Endodermal cell (in vitro differentiated cells): ENCODE measurements around the gene SLC34A1. TPM values are rescaled to one million over a fixed set of nuclear protein-coding genes. Genes with fewer than 3 reads are reported as not detected.
A peak's percentile ranks its signal among the peaks of the same experiment; 100 is the strongest.

Experiments used
- DNase-seq: peaks from one replicate; pipeline ENCODE4 v3.0.0-alpha.2; 2017
- H3K27ac ChIP-seq: 2 replicates; pipeline ENCODE4 v1.5.1; 2013; ENCODE audit warnings: mild to moderate bottlenecking, low read depth, low read length, moderate library complexity
- H3K27me3 ChIP-seq: 2 replicates; pipeline ENCODE4 v1.6.1; 2013; ENCODE audit warnings: mild to moderate bottlenecking, low read length, moderate library complexity; ENCODE audit not compliant: insufficient read depth, control insufficient read depth, poor library complexity, severe bottlenecking
- H3K36me3 ChIP-seq: 2 replicates; pipeline ENCODE4 v1.7.0; 2013; ENCODE audit warnings: mild to moderate bottlenecking, low read length, moderate library complexity; ENCODE audit not compliant: control insufficient read depth, insufficient read depth
- H3K4me1 ChIP-seq: one replicate; pipeline ENCODE4 v1.7.0; 2013; ENCODE audit warnings: low read length; ENCODE audit not compliant: control insufficient read depth, insufficient read depth
- H3K4me3 ChIP-seq: 2 replicates; pipeline ENCODE4 v1.5.1; 2013; ENCODE audit warnings: mild to moderate bottlenecking, low read length, moderate library complexity
- H3K9ac ChIP-seq: 2 replicates; pipeline ENCODE4 v1.6.1; 2013; ENCODE audit warnings: mild to moderate bottlenecking, low read length, moderate library complexity; ENCODE audit not compliant: poor library complexity, severe bottlenecking; ENCODE audit errors: extremely low read depth
- H3K9me3 ChIP-seq: 2 replicates; pipeline ENCODE4 v1.6.1; 2013; ENCODE audit warnings: mild to moderate bottlenecking, low read length, moderate library complexity; ENCODE audit not compliant: control insufficient read depth
- H3K27ac Mint-ChIP-seq: 2 replicates; pipeline ENCODE4 v1.8.0; 2020; ENCODE audit warnings: mixed read lengths
- H3K27me3 Mint-ChIP-seq: 2 replicates; pipeline ENCODE4 v1.8.0; 2021; ENCODE audit warnings: mild to moderate bottlenecking, mixed read lengths; ENCODE audit not compliant: insufficient read depth
- H3K36me3 Mint-ChIP-seq: 2 replicates; pipeline ENCODE4 v1.8.0; 2020; ENCODE audit warnings: low read depth, mixed read lengths
- H3K4me1 Mint-ChIP-seq: 2 replicates; pipeline ENCODE4 v1.8.0; 2020; ENCODE audit warnings: mixed read lengths
- H3K4me3 Mint-ChIP-seq: 2 replicates; pipeline ENCODE4 v1.8.0; 2020; ENCODE audit warnings: mild to moderate bottlenecking, moderate library complexity, mixed read lengths
- H3K9me3 Mint-ChIP-seq: 2 replicates; pipeline ENCODE4 v1.8.0; 2020; ENCODE audit warnings: mild to moderate bottlenecking, mixed read lengths
- WGBS, 2 experiments: methylation state at CpG; one replicate each; pipeline versions ENCODE4 v1.1.5 to v1.1.7; 2013; ENCODE audit warnings: missing lambda C conversion rate in 2 of 2, mixed read lengths in 1 of 2; ENCODE audit not compliant: insufficient coverage in 1 of 2, insufficient read length in 1 of 2; 5-methylcytosine and 5-hydroxymethylcytosine counted together
- total RNA-seq, 2 donors: library from RNA; stranded (reverse); fragmentation: NEBNext Ultra II Directional in 1 of 2; extraction: Animal tissue kit (Norgen Biotek cat#: 25700) in 1 of 2; gene quantifications; 2 replicates in 1 of 2; 3 replicates in 1 of 2; pipeline ENCODE4 v1.2.1, GENCODE V29; 2021
- TF ChIP-seq, protein P1 (sequence below): fragments of 200-600 bp; sonication (generic); conservative IDR thresholded peaks from 2 replicates; pipeline ENCODE4 v1.5.0; 2021; ENCODE audit warnings: antibody characterized with exemption, mild to moderate bottlenecking

Gene SLC34A1
- total RNA-seq, 2 donors from 2014 or later = not detected

DNA sequence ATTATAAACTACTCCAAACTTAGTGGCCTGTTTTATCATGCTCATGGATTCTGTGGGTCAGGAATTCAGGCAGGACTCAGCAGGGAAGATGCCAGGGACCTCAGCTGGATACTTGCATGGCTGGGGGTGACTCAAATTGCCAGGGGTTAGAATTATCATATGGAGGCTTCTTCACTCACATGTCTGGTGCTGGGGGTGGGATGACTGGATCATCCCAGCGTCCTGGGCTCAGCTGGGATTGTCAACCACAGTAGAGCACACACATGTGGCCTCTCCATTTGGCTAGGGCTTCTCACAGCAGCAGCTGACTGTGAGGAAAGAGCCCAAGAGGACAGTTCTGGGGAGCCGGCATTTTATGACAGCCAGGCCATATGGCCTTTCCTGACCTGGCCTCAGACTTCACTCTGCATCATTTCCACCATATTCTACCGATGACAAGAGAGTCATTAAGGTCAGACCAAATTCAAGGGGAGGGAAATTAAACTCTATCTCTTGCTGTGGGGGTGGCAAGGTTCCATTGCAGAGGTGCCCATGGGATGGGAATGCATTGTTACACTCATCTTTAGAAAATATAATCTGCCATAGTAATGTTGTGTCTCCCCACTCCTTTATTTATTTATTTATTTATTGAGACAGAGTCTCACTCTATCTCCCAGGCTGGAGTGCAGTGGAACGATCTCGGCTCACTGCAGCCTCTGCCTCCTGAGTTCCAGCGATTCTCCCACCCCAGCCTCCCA lies 37.0 kb downstream of the SLC34A1 start:
- no peak for DNase-seq
- WGBS, 2 experiments = 93 to 97% methylated on average over 3 to 6 of the region's 6 CpGs
- no peaks in the 10 kb centered on the region for H3K27me3 ChIP-seq
- H3K4me1 ChIP-seq = no peaks in the 10 kb centered on the region
- no peak overlapping the region for H3K4me3 Mint-ChIP-seq
- no peak overlapping the region for H3K9ac ChIP-seq
- H3K27ac ChIP-seq = no peak overlapping the region
- no peaks in the 10 kb centered on the region for H3K36me3 ChIP-seq
- TF ChIP-seq, protein P1, sequence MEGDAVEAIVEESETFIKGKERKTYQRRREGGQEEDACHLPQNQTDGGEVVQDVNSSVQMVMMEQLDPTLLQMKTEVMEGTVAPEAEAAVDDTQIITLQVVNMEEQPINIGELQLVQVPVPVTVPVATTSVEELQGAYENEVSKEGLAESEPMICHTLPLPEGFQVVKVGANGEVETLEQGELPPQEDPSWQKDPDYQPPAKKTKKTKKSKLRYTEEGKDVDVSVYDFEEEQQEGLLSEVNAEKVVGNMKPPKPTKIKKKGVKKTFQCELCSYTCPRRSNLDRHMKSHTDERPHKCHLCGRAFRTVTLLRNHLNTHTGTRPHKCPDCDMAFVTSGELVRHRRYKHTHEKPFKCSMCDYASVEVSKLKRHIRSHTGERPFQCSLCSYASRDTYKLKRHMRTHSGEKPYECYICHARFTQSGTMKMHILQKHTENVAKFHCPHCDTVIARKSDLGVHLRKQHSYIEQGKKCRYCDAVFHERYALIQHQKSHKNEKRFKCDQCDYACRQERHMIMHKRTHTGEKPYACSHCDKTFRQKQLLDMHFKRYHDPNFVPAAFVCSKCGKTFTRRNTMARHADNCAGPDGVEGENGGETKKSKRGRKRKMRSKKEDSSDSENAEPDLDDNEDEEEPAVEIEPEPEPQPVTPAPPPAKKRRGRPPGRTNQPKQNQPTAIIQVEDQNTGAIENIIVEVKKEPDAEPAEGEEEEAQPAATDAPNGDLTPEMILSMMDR = no peak
- no peak overlapping the region for H3K27ac Mint-ChIP-seq
- peaks cover 13% of the 10 kb centered on the region for H3K27me3 Mint-ChIP-seq
- no peaks in the 10 kb centered on the region for H3K9me3 Mint-ChIP-seq
- peaks cover 16% of the 10 kb centered on the region for H3K4me1 Mint-ChIP-seq
- H3K36me3 Mint-ChIP-seq = no peaks in the 10 kb centered on the region
- no peak overlapping the region for H3K4me3 ChIP-seq
- no peaks in the 10 kb centered on the region for H3K9me3 ChIP-seq

DNA sequence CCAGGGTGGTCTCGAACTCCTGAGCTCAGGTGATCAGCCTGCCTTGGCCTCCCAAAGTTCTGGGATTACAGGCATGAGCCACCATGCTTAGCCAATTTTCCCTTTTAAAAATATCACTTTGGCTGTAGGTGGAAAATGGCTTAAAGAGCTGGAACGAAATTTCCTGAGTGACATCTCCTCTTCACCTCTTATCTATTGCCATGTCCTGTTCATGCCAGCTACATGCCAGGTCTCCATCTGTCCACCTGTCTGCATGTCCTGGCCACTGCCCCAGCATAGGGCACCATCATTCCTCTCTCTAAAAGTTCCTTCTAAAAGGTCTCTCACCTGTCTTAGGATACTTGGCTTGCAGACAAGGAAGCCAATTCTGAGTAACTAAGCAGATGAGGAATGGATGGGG lies 39.4 kb downstream of the SLC34A1 start:
- no peak overlapping the region for H3K27ac ChIP-seq
- Mint-ChIP-seq H3K27me3 (peaks cover 9% of the 10 kb centered on the region), H3K36me3 (no peaks in the 10 kb centered on the region), H3K27ac (no peak overlapping the region), H3K4me1 (peaks cover 23% of the 10 kb centered on the region), H3K9me3 (no peaks in the 10 kb centered on the region), H3K4me3 (no peak overlapping the region)
- TF ChIP-seq, protein P1 = no peak
- H3K9ac ChIP-seq = no peak overlapping the region
- no peak for DNase-seq
- no peaks in the 10 kb centered on the region for H3K27me3 ChIP-seq
- no peaks in the 10 kb centered on the region for H3K36me3 ChIP-seq
- WGBS, 2 experiments = 87 to 93% methylated on average over 2 of the region's 2 CpGs
- no peaks in the 10 kb centered on the region for H3K9me3 ChIP-seq
- no peaks in the 10 kb centered on the region for H3K4me1 ChIP-seq
- H3K4me3 ChIP-seq = no peak overlapping the region

DNA sequence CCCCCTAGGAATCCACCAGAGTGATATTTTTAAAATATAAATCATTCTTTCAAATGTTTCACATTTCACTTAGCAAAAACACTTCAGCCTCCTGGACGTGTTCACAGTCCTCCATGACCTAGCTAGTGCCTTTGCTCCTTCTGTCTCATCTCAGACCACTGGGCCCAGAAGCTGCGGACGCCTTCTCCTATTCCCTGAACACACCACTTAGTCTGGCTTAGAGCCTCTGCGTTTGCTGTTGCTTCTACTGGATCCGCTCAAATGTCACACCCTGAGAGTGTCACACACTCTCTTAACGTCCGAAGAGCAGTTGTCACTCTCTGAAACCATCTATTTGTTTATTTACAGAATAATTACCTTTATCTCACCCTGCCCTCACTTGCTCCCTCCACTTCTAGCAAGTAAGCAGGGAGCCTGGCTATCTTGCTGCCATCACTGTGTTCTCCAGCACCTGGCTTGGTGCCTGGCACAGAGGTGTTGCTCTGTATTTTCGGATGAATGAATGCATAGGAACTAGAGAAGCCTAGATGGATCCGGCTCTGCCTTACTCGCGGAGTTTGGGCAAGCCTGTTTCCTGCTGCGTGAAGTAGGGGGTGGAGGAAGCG lies 41.1 kb downstream of the SLC34A1 start:
- peaks cover 9% of the 10 kb centered on the region for H3K27me3 Mint-ChIP-seq
- no peaks in the 10 kb centered on the region for H3K9me3 Mint-ChIP-seq
- DNase-seq = no peak
- peak overlapping the region; percentile 98 for H3K27ac Mint-ChIP-seq
- H3K9me3 ChIP-seq = no peaks in the 10 kb centered on the region
- peak overlapping the region; percentile 87 for H3K27ac ChIP-seq
- H3K9ac ChIP-seq = peak overlapping the region; percentile 57
- H3K4me1 ChIP-seq = no peaks in the 10 kb centered on the region
- H3K36me3 ChIP-seq = no peaks in the 10 kb centered on the region
- peaks cover 22% of the 10 kb centered on the region for H3K4me1 Mint-ChIP-seq
- TF ChIP-seq, protein P1 = no peak
- no peaks in the 10 kb centered on the region for H3K27me3 ChIP-seq
- H3K4me3 Mint-ChIP-seq = peak overlapping the region; percentile 74
- H3K4me3 ChIP-seq = peak overlapping the region; percentile 83
- WGBS, 2 experiments = 49 to 63% methylated on average over 13 of the region's 13 CpGs
- peaks cover under 1% of the 10 kb centered on the region for H3K36me3 Mint-ChIP-seq
